H9 (cell line): Measurements from ENCODE around the gene KCNIP3. TPM values are rescaled to one million over a fixed set of nuclear protein-coding genes. Genes with fewer than 3 reads are reported as not detected.

Source experiments
- DNase-seq: peaks from one replicate; pipeline ENCODE4 v3.0.0-alpha.2; 2017
- H2AFZ ChIP-seq: one replicate; pipeline ENCODE4 v1.6.1; 2013; ENCODE audit warnings: mild to moderate bottlenecking, low read length, control low read depth, moderate library complexity
- H2AK5ac ChIP-seq: 2 replicates; pipeline ENCODE4 v1.6.1; 2013; ENCODE audit warnings: low read length, control low read depth, mixed read lengths; ENCODE audit not compliant: insufficient read length
- H2BK120ac ChIP-seq: one replicate; pipeline ENCODE4 v1.6.1; 2013; ENCODE audit warnings: low read depth, mild to moderate bottlenecking, low read length, control low read depth, inconsistent platforms; ENCODE audit not compliant: poor library complexity, severe bottlenecking
- H2BK12ac ChIP-seq: 2 replicates; pipeline ENCODE4 v1.6.1; 2013; ENCODE audit warnings: low read length, control low read depth, mixed read lengths, low read depth; ENCODE audit not compliant: insufficient read length
- H2BK15ac ChIP-seq: 2 replicates; pipeline ENCODE4 v1.6.1; 2013; ENCODE audit warnings: low read depth, low read length, control low read depth
- H2BK20ac ChIP-seq: one replicate; pipeline ENCODE4 v1.6.1; 2013; ENCODE audit warnings: low read depth, mild to moderate bottlenecking, low read length, control low read depth, inconsistent platforms; ENCODE audit not compliant: poor library complexity, severe bottlenecking
- H2BK5ac ChIP-seq: 2 replicates; pipeline ENCODE4 v1.6.1; 2013; ENCODE audit warnings: low read length, control low read depth, mixed read lengths; ENCODE audit not compliant: insufficient read length
- H3K14ac ChIP-seq: 2 replicates; pipeline ENCODE4 v1.6.1; 2013; ENCODE audit warnings: low read length, control low read depth; ENCODE audit not compliant: insufficient read depth
- H3K18ac ChIP-seq: 2 replicates; pipeline ENCODE4 v1.6.1; 2013; ENCODE audit warnings: low read depth, mild to moderate bottlenecking, mixed read lengths, low read length, control low read depth; ENCODE audit not compliant: insufficient read length
- H3K23ac ChIP-seq: 2 replicates; pipeline ENCODE4 v1.6.1; 2013; ENCODE audit warnings: low read length, control low read depth, mixed read lengths, low read depth; ENCODE audit not compliant: insufficient read length
- H3K23me2 ChIP-seq: 2 replicates; pipeline ENCODE4 v1.6.1; 2013; ENCODE audit warnings: low read depth, mild to moderate bottlenecking, mixed read lengths, low read length, control low read depth; ENCODE audit not compliant: insufficient read length, poor library complexity, severe bottlenecking
- H3K27ac ChIP-seq: 2 replicates; pipeline ENCODE4 v1.5.1; 2013; ENCODE audit warnings: low read length, control low read depth, mixed read lengths, low read depth; ENCODE audit not compliant: insufficient read length
- H3K27me3 ChIP-seq: 2 replicates; pipeline ENCODE4 v1.6.1; 2013; ENCODE audit warnings: low read length, control low read depth, inconsistent platforms; ENCODE audit not compliant: insufficient read depth
- H3K4ac ChIP-seq: 2 replicates; pipeline ENCODE4 v1.6.1; 2013; ENCODE audit warnings: low read depth, mild to moderate bottlenecking, control low read depth, inconsistent platforms, low read length, moderate library complexity
- H3K4me1 ChIP-seq: 2 replicates; pipeline ENCODE4 v1.6.1; 2013; ENCODE audit warnings: low read length, control low read depth, inconsistent platforms; ENCODE audit not compliant: insufficient read depth
- H3K4me2 ChIP-seq: 2 replicates; pipeline ENCODE4 v1.6.1; 2013; ENCODE audit warnings: low read length, control low read depth, mixed read lengths; ENCODE audit not compliant: insufficient read length, insufficient read depth
- H3K56ac ChIP-seq: 2 replicates; pipeline ENCODE4 v1.6.1; 2013; ENCODE audit warnings: low read depth, mild to moderate bottlenecking, mixed read lengths, low read length, control low read depth; ENCODE audit not compliant: insufficient read length
- H3K79me1 ChIP-seq: 2 replicates; pipeline ENCODE4 v1.6.1; 2013; ENCODE audit warnings: low read depth, mild to moderate bottlenecking, moderate library complexity, low read length, control low read depth, inconsistent platforms; ENCODE audit not compliant: insufficient read depth, poor library complexity, severe bottlenecking
- H3K79me2 ChIP-seq: 2 replicates; pipeline ENCODE4 v1.6.1; 2013; ENCODE audit warnings: low read length, control low read depth, inconsistent platforms; ENCODE audit not compliant: insufficient read depth
- H3K9ac ChIP-seq: 2 replicates; pipeline ENCODE4 v1.6.1; 2013; ENCODE audit warnings: low read length, control low read depth, mixed read lengths; ENCODE audit not compliant: insufficient read length; ENCODE audit errors: extremely low read depth
- H3K9me3 ChIP-seq: one replicate; pipeline ENCODE4 v1.6.1; 2013; ENCODE audit warnings: low read depth, low read length, inconsistent platforms; ENCODE audit not compliant: control insufficient read depth
- H3T11ph ChIP-seq: one replicate; pipeline ENCODE4 v1.6.1; 2013; ENCODE audit warnings: mild to moderate bottlenecking, low read length, control low read depth, inconsistent platforms
- H4K20me1 ChIP-seq: one replicate; pipeline ENCODE4 v1.6.1; 2013; ENCODE audit not compliant: control insufficient read depth, insufficient read length, insufficient read depth
- H4K5ac ChIP-seq: 2 replicates; pipeline ENCODE4 v1.6.1; 2013; ENCODE audit warnings: low read depth, mild to moderate bottlenecking, mixed read lengths, low read length, control low read depth; ENCODE audit not compliant: insufficient read length
- H4K8ac ChIP-seq: replicated peaks from 2 replicates; pipeline ENCODE4 v1.6.1; 2013; ENCODE audit warnings: low read length, control low read depth, mixed read lengths, low read depth; ENCODE audit not compliant: insufficient read length
- H4K91ac ChIP-seq: 2 replicates; pipeline ENCODE4 v1.6.1; 2013; ENCODE audit warnings: low read depth, mild to moderate bottlenecking, moderate library complexity, mixed read lengths, low read length, control low read depth; ENCODE audit not compliant: insufficient read length
- H3K27ac Mint-ChIP-seq, 3 experiments: 2 replicates in 2 of 3; 3 replicates in 1 of 3; pipeline ENCODE4 v1.8.0; 2020 to 2021; ENCODE audit warnings: mixed read lengths in 3 of 3, mild to moderate bottlenecking in 1 of 3, moderate library complexity in 1 of 3
- H3K27me3 Mint-ChIP-seq: 2 replicates; pipeline ENCODE4 v1.8.0; 2021; ENCODE audit warnings: low read depth, mild to moderate bottlenecking, moderate library complexity, mixed read lengths
- H3K36me3 Mint-ChIP-seq, 3 experiments: 2 replicates in 2 of 3; 3 replicates in 1 of 3; pipeline ENCODE4 v1.8.0; 2020 to 2021; ENCODE audit warnings: low read depth in 3 of 3, mixed read lengths in 3 of 3; ENCODE audit not compliant: insufficient read depth in 1 of 3
- H3K4me1 Mint-ChIP-seq, 2 experiments: 2 replicates each; pipeline ENCODE4 v1.8.0; 2020; ENCODE audit warnings: mixed read lengths in 2 of 2
- H3K4me3 Mint-ChIP-seq, 2 experiments: 2 replicates in 1 of 2; 3 replicates in 1 of 2; pipeline ENCODE4 v1.8.0; 2020 to 2021; ENCODE audit warnings: mild to moderate bottlenecking in 2 of 2, mixed read lengths in 2 of 2, moderate library complexity in 1 of 2
- H3K9me3 Mint-ChIP-seq, 2 experiments: 2 replicates in 1 of 2; 3 replicates in 1 of 2; pipeline ENCODE4 v1.8.0; 2020; ENCODE audit warnings: mild to moderate bottlenecking in 2 of 2, mixed read lengths in 2 of 2, moderate library complexity in 1 of 2
- CTCF ChIP-seq: fragments of 200-600 bp; sonication (generic); conservative IDR thresholded peaks from 3 replicates; pipeline ENCODE4 v1.8.0; 2021; ENCODE audit warnings: antibody characterized with exemption, mild to moderate bottlenecking
- WGBS: extraction: QIAGEN DNeasy Blood & Tissue Kit; methylation state at CpG from one replicate; pipeline ENCODE4 v1.1.7; 2013; ENCODE audit warnings: missing lambda C conversion rate, low lambda C conversion rate, mixed read lengths; ENCODE audit not compliant: insufficient read length; ENCODE audit errors: extremely low coverage; 5-methylcytosine and 5-hydroxymethylcytosine counted together
- total RNA-seq: library from RNA; stranded (reverse); gene quantifications from 2 replicates; pipeline ENCODE4 v1.2.1, GENCODE V29; 2021

The KCNIP3 gene
- total RNA-seq, 1 experiment from 2014 or later: 1.5 TPM

GRCh38 chr2:95272781-95273180 is 24.4 kb upstream of the KCNIP3 start:
- no peak overlapping the region for H2BK15ac ChIP-seq
- no peaks in the 10 kb centered on the region; a peak in 1 of 5 replicates for H3K9me3 Mint-ChIP-seq
- no peak overlapping the region for H2AFZ ChIP-seq
- no peak overlapping the region for H3K23ac ChIP-seq
- H3K18ac ChIP-seq: no peak overlapping the region
- H3K4me3 Mint-ChIP-seq: no peak overlapping the region
- no peaks in the 10 kb centered on the region for H4K20me1 ChIP-seq
- no peak overlapping the region for H3K27ac Mint-ChIP-seq
- peaks cover 19 to 31% of the 10 kb centered on the region in 2 experiments for H3K4me1 Mint-ChIP-seq
- no peak overlapping the region for H4K5ac ChIP-seq
- H3K14ac ChIP-seq: no peak overlapping the region
- H3K9ac ChIP-seq: no peak overlapping the region
- no peak overlapping the region for H4K91ac ChIP-seq
- H3K4me1 ChIP-seq: no peaks in the 10 kb centered on the region; the same call in 1 of the 2 replicates
- no peak overlapping the region for H3T11ph ChIP-seq
- no CpG with 5 or more reads among the region's 1 CpG for WGBS
- H3K27ac ChIP-seq: no peak overlapping the region
- no peaks in the 10 kb centered on the region for H3K23me2 ChIP-seq
- H2AK5ac ChIP-seq: no peak overlapping the region
- no peak overlapping the region for H2BK120ac ChIP-seq
- no peak overlapping the region for H2BK20ac ChIP-seq
- DNase-seq: no peak
- H4K8ac ChIP-seq: no peak overlapping the region
- H2BK5ac ChIP-seq: no peak overlapping the region
- H3K79me1 ChIP-seq: no peaks in the 10 kb centered on the region
- no peak overlapping the region for H3K4me2 ChIP-seq
- H3K4ac ChIP-seq: no peak overlapping the region
- no peak overlapping the region for H2BK12ac ChIP-seq
- H3K27me3 ChIP-seq: no peaks in the 10 kb centered on the region
- H3K27me3 Mint-ChIP-seq: no peaks in the 10 kb centered on the region
- H3K56ac ChIP-seq: no peak overlapping the region
- H3K79me2 ChIP-seq: no peaks in the 10 kb centered on the region
- H3K36me3 Mint-ChIP-seq: no peaks in the 10 kb centered on the region; a peak in 1 of 7 replicates
- TF ChIP-seq CTCF: no peak
- no peaks in the 10 kb centered on the region for H3K9me3 ChIP-seq
